Measurements from ENCODE around the gene PTHLH. TPM values are rescaled to one million over a fixed set of nuclear protein-coding genes. Genes with fewer than 3 reads are reported as not detected.

PTHLH gene
- total RNA-seq, result 1.4 and 5.0 TPM in 2 replicates

- DNase-seq (ENCODE audit: extremely low read depth, low read depth, low spot score), result no peak
Measured at GRCh38 chr12:27972721-27973120, at the start of gene PTHLH. PTHLH (minus strand) TSS chr12:27972733; CDS start chr12:27969494, 3,239 bp downstream.

- no peak for DNase-seq (ENCODE audit: extremely low read depth, low read depth, low spot score)
Measured at GRCh38 chr12:28021704-28022103, 49.2 kb upstream of the PTHLH start.

- DNase-seq (ENCODE audit: extremely low read depth, low read depth, low spot score), result no peak
Measured at GRCh38 chr12:28017873-28018255, 45.3 kb upstream of the PTHLH start.

GRCh38 chr12:28017126-28017872 lies 44.8 kb upstream of the PTHLH start:
- no peak for DNase-seq (ENCODE audit: extremely low read depth, low read depth, low spot score)

GRCh38 chr12:28015165-28015564 lies 42.6 kb upstream of the PTHLH start:
- DNase-seq (ENCODE audit: extremely low read depth, low read depth, low spot score), result no peak

- DNase-seq (ENCODE audit: extremely low read depth, low read depth, low spot score), result no peak
Measured at GRCh38 chr12:28014196-28014595, 41.7 kb upstream of the PTHLH start.

- DNase-seq (ENCODE audit: extremely low read depth, low read depth, low spot score), result no peak
Measured at GRCh38 chr12:28012333-28012918, 39.9 kb upstream of the PTHLH start.

- no peak for DNase-seq (ENCODE audit: extremely low read depth, low read depth, low spot score)
Measured at GRCh38 chr12:28010036-28010435, 37.5 kb upstream of the PTHLH start.

GRCh38 chr12:27999970-28000369 lies 27.4 kb upstream of the PTHLH start:
- no peak for DNase-seq (ENCODE audit: extremely low read depth, low read depth, low spot score)

GRCh38 chr12:27999521-27999920 lies 27.0 kb upstream of the PTHLH start:
- DNase-seq (ENCODE audit: extremely low read depth, low read depth, low spot score), result no peak

- no peak for DNase-seq (ENCODE audit: extremely low read depth, low read depth, low spot score)
Measured at GRCh38 chr12:27998658-27999057, 26.1 kb upstream of the PTHLH start.

- no peak for DNase-seq (ENCODE audit: extremely low read depth, low read depth, low spot score)
Measured at GRCh38 chr12:27998170-27998569, 25.6 kb upstream of the PTHLH start.

GRCh38 chr12:27996761-27997160 lies 24.2 kb upstream of the PTHLH start:
- DNase-seq (ENCODE audit: extremely low read depth, low read depth, low spot score), result no peak

- DNase-seq (ENCODE audit: extremely low read depth, low read depth, low spot score), result no peak
Measured at GRCh38 chr12:27995406-27995805, 22.9 kb upstream of the PTHLH start.

GRCh38 chr12:27988594-27989233 lies 16.2 kb upstream of the PTHLH start:
- no peak for DNase-seq (ENCODE audit: extremely low read depth, low read depth, low spot score)

GRCh38 chr12:27987331-27987730 lies 14.8 kb upstream of the PTHLH start:
- no peak for DNase-seq (ENCODE audit: extremely low read depth, low read depth, low spot score)

GRCh38 chr12:27984275-27984674 lies 11.7 kb upstream of the PTHLH start:
- no peak for DNase-seq (ENCODE audit: extremely low read depth, low read depth, low spot score)

GRCh38 chr12:27982951-27983350 lies 10.4 kb upstream of the PTHLH start:
- DNase-seq (ENCODE audit: extremely low read depth, low read depth, low spot score), result no peak

GRCh38 chr12:27982385-27982784 lies 9.9 kb upstream of the PTHLH start:
- DNase-seq (ENCODE audit: extremely low read depth, low read depth, low spot score), result no peak

GRCh38 chr12:27981874-27982273 lies 9.3 kb upstream of the PTHLH start:
- no peak for DNase-seq (ENCODE audit: extremely low read depth, low read depth, low spot score)

- DNase-seq (ENCODE audit: extremely low read depth, low read depth, low spot score), result no peak
Measured at GRCh38 chr12:27979145-27979544, 6.6 kb upstream of the PTHLH start.
